VCaP (cell line): ENCODE data around the gene PPM1J.

Experiments
- H3K27ac ChIP-seq: fragments of 450-650 bp; 2 replicates; pipeline ENCODE4 v1.5.1; 2017
- TF ChIP-seq, protein P1 (sequence below): fragments of 450-650 bp; conservative IDR thresholded peaks from 2 replicates; pipeline ENCODE4 v1.5.1; 2017; ENCODE audit warnings: mild to moderate bottlenecking, moderate library complexity

Gene PPM1J

DNA sequence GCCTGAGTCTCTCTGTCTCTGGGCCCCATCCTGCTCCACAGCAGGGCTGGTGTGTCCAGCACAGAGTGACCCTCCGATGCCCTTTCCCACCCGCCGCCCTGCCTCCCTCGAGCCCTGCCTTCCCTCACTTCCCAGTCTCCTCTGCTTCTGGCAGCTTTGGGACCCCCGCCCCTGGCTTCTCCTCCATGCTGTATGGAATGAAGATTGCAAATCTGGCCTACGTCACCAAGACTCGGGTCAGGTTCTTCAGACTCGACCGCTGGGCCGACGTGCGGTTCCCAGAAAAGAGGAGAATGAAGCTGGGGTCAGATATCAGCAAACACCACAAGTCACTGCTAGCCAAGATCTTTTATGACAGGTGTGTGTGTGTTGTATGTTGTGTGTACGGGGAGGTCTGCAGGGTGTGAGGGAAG, 26.3 kb downstream of the PPM1J start:
- H3K27ac ChIP-seq, result no peak overlapping the region; the same call in 1 of the 2 replicates
- TF ChIP-seq, protein P1, sequence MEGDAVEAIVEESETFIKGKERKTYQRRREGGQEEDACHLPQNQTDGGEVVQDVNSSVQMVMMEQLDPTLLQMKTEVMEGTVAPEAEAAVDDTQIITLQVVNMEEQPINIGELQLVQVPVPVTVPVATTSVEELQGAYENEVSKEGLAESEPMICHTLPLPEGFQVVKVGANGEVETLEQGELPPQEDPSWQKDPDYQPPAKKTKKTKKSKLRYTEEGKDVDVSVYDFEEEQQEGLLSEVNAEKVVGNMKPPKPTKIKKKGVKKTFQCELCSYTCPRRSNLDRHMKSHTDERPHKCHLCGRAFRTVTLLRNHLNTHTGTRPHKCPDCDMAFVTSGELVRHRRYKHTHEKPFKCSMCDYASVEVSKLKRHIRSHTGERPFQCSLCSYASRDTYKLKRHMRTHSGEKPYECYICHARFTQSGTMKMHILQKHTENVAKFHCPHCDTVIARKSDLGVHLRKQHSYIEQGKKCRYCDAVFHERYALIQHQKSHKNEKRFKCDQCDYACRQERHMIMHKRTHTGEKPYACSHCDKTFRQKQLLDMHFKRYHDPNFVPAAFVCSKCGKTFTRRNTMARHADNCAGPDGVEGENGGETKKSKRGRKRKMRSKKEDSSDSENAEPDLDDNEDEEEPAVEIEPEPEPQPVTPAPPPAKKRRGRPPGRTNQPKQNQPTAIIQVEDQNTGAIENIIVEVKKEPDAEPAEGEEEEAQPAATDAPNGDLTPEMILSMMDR, result no peak

DNA sequence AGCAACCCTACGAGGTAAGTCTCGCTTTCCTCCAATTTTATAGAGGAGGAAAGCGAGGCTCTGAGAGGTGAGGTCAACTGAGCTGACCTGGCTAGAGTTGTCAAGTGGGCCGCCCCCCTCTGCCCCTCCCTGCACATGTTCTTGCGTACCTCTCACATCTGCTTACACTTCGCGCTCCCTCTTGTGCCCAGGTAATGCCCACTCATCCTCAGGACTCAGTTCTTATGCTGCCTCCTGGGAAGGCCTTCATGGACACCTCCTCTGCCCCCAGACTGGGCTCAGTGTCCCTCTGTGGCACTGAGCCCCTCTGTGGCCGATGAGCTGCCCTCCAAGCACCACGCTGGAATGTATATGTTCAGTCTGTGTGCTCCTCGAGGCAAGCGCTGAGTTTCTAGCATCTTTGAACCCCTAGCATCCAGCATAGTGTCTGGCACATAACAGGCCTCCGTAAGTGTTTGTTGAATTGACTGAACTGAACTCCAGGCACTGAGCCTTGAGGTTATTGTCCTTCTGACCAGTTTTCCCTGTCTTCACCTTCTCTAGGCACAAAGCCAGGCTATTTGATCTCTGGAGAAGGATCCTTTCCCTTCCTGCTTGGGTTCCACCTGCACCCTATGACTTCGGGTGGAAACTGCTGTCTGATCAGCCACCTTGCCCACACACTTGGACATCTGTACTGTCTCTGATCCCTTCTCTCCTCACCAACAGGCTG, 27.2 kb downstream of the PPM1J start:
- H3K27ac ChIP-seq, result no peak overlapping the region; the same call in 1 of the 2 replicates
- TF ChIP-seq, protein P1, result no peak

DNA sequence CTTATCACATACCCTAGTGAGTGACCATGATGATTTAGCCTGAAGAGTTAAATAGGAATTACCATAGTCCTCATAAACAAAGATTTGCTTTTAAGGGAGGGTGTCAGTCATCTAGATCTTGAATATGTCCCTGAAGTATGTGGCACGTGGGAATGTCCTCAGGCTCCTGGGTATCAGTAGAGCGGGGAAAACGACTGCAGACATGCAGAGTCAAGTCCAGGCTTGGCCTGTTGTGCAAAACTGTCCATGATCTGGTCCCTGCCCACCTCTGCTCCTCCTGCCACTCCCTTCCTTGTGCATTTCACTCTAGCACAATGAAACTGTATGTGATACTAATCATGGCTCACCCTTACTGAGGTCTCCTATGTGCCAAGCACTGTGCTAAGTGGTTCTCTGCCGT, 27.8 kb downstream of the PPM1J start:
- TF ChIP-seq, protein P1, result no peak
- no peak overlapping the region for H3K27ac ChIP-seq

DNA sequence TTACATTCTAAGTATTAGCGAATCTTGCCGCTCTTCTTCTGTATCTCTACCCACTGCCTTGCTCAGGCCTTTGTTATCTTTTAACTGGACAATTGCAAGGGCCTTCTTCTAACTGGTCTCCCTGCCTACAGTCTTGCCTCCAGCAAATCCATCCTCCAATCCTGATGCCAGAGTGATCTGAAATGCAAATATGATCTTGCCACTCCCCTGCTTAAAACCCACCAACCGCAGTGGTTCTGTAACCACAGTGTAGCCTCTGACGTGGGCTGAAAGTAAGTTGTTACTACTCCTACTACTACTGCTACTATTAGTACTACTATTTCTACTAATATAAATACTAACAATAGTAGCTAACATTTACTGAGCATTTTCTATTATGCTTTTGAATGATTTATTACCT, 28.3 kb downstream of the PPM1J start:
- H3K27ac ChIP-seq, result no peak overlapping the region
- TF ChIP-seq, protein P1, result no peak

DNA sequence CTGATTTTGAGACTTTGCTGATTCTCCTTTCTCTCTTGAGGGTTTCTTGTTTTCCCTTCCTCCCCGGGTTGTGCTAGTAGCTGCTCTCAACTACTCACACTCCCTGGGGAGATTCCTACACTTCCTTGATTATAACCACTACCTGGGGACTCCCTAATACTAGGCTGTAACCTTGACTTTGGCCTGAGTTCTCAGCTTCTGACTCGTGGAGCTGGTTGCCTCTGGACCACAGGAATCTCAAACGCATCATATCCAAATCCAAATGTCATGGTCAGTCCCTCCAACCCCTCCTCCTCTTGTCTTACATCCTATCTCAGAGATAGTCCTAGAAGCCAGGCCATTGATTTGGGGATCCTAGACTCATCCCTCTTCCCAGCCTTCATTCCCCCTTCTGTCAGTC, 28.7 kb downstream of the PPM1J start:
- H3K27ac ChIP-seq, result no peak overlapping the region
- TF ChIP-seq, protein P1, result no peak

DNA sequence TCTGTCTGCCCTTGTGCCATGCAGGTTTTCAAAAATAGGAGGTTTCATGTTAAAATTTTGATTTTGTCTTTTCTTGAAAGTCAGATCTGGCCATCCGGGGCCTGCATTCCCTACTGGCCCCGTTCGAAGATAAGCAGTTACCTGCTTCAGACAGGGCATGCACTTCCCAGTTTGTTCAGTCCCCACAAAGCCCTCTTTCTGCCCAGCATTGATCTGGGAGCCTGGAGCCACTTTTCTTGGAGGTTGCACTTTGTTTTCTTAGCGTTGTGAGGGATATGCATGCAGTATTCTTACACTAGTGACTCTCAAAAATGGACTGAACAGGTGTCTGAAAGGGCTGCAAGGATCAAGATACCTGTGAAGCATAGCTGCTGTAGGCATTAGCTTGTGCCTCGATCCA, 29.2 kb downstream of the PPM1J start:
- H3K27ac ChIP-seq, result no peak overlapping the region
- TF ChIP-seq, protein P1, result no peak

DNA sequence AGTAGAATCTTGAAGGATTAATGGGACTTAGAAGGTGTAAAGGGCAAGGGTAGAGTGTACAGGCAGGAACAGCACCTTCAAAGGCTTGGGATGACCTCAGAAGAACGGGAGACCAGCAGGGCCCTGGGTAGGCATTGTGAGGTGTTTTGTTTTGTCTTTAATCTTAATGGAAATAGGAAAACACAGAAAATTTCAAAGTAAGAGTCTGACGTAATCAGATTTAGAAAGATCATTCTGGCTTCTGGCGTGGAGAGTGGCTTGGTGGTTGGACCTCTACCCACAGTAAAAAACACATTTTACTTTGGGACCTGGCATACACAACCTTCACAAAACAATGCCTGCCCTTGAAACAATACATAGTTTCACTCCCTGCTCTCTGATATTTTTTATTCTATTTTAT, 36.5 kb downstream of the PPM1J start:
- TF ChIP-seq, protein P1, result no peak
- H3K27ac ChIP-seq, result no peak overlapping the region
